Kidney (tissue), 14 donors: Measurements from ENCODE around the gene ICOS. TPM values are rescaled to one million over a fixed set of nuclear protein-coding genes. Genes with fewer than 3 reads are reported as not detected.
"Not testable (repeated sequence)": the region's sequence is repeated elsewhere in the genome, so short reads cannot be mapped to it uniquely, and the experiment has no call there.

Experiments
- DNase-seq, 5 donors: peaks; one replicate each; pipeline ENCODE4 v3.0.0-alpha.2; 2013 to 2020
- FAIRE-seq: peaks from 2 replicates; lab custom pipeline; 2012; peaks lifted over from hg19 to GRCh38; lab: Jason Lieb, UNC
- H3K27ac ChIP-seq, 2 donors: one replicate each; pipeline ENCODE4 v1.7.0; 2013; ENCODE audit warnings: low read depth in 2 of 2, low read length in 2 of 2, inconsistent platforms in 1 of 2
- H3K27me3 ChIP-seq: one replicate; pipeline ENCODE4 v1.7.1; 2013; ENCODE audit warnings: low read length, inconsistent platforms; ENCODE audit not compliant: control insufficient read depth, insufficient read depth
- H3K36me3 ChIP-seq, 3 donors: one replicate each; pipeline versions ENCODE4 v1.7.0 to v1.7.1; 2013; ENCODE audit warnings: low read length in 3 of 3, control low read depth in 1 of 3, inconsistent platforms in 1 of 3; ENCODE audit not compliant: insufficient read depth in 3 of 3, control insufficient read depth in 2 of 3
- H3K4me1 ChIP-seq, 3 donors: one replicate each; pipeline versions ENCODE4 v1.7.0 to v1.7.1; 2013; ENCODE audit warnings: low read length in 3 of 3, inconsistent platforms in 1 of 3, low read depth in 1 of 3; ENCODE audit not compliant: control insufficient read depth in 2 of 3, insufficient read depth in 2 of 3
- H3K4me3 ChIP-seq, 3 donors: one replicate each; pipeline versions ENCODE4 v1.7.0 to v1.8.1; 2013; ENCODE audit warnings: low read length in 3 of 3, control low read depth in 1 of 3, inconsistent platforms in 1 of 3
- H3K9ac ChIP-seq, 3 donors: one replicate each; pipeline versions ENCODE4 v1.7.0 to v1.7.1; 2013; ENCODE audit warnings: low read length in 3 of 3, control low read depth in 1 of 3, inconsistent platforms in 1 of 3
- H3K9me3 ChIP-seq, 3 donors: one replicate each; pipeline versions ENCODE4 v1.7.0 to v1.7.1; 2013; ENCODE audit warnings: low read length in 3 of 3, control low read depth in 1 of 3, inconsistent platforms in 1 of 3; ENCODE audit not compliant: control insufficient read depth in 2 of 3, insufficient read depth in 1 of 3
- intact Hi-C: fragments of 100-400 bp; cut with DNase I; formaldehyde crosslinking; loops from one replicate; pipeline ENCODE4 v1.11.1; 2022
- polyA plus RNA-seq: library from polyadenylated mRNA; stranded (reverse); fragments of 350-450 nt; fragmentation: Illumina TruSeq; extraction: RNeasy Lipid Tissue Mini Kit (QIAGEN cat#74804); gene quantifications from one replicate; pipeline ENCODE4 v1.2.3, GENCODE V29; 2014; ENCODE audit warnings: low read depth, low replicate concordance; ENCODE audit not compliant: insufficient read depth
- total RNA-seq: library from RNA; stranded (reverse); fragmentation: NEBNext Ultra II Directional; extraction: Animal tissue kit (Norgen Biotek cat#: 25700); gene quantifications from one replicate; pipeline ENCODE4 v1.2.1, GENCODE V29; 2021
- TF ChIP-seq, protein P1 (sequence below): IDR thresholded peaks from 3 replicates; pipeline ENCODE4 v1.5.1; 2012; ENCODE audit warnings: mild to moderate bottlenecking, moderate library complexity, borderline replicate concordance; ENCODE audit not compliant: insufficient read depth; ENCODE audit errors: extremely low read depth
- donor health status: control.
- donor health status: control.
- donor health status: control.
- donor health status: control.
- donor health status: control.
- donor health status: DM: yes; HTN: yes; CAD: no.
- donor health status: Normal renal cell carcinoma (clear cell type).

ICOS gene
- total and polyA plus RNA-seq, 2 donors from 2014 or later, result 0.85 TPM; not detected in 1

DNA sequence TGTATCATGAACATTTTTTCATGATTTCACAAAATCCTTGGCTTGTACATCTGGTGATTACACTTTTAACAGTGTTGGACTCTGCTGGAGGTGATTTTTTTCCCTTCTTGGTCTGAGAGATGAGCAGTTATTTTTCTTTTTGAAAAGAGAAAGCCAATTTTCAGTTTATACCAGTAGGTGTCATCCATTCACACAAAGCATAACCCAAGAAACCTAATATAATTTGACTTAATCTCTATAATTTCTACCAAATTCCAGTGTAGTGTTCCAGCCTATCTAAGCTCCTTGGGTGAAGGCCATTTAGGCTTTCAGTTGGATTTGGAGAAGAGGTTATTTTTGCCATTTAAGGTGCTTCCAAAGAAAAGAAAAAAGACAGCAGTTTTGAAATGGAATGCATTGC lies 7.7 kb upstream of the ICOS start:
- Histone ChIP-seq H3K36me3 (no peaks in the 10 kb centered on the region), H3K27me3 (no peaks in the 10 kb centered on the region), H3K4me3 (no peak overlapping the region), H3K9ac (no peak overlapping the region), H3K27ac (no peak overlapping the region), H3K9me3 (no peaks in the 10 kb centered on the region), H3K4me1 (no peaks in the 10 kb centered on the region)
- FAIRE-seq, result no peak
- intact Hi-C loops, result no loop called here
- TF ChIP-seq, protein P1, sequence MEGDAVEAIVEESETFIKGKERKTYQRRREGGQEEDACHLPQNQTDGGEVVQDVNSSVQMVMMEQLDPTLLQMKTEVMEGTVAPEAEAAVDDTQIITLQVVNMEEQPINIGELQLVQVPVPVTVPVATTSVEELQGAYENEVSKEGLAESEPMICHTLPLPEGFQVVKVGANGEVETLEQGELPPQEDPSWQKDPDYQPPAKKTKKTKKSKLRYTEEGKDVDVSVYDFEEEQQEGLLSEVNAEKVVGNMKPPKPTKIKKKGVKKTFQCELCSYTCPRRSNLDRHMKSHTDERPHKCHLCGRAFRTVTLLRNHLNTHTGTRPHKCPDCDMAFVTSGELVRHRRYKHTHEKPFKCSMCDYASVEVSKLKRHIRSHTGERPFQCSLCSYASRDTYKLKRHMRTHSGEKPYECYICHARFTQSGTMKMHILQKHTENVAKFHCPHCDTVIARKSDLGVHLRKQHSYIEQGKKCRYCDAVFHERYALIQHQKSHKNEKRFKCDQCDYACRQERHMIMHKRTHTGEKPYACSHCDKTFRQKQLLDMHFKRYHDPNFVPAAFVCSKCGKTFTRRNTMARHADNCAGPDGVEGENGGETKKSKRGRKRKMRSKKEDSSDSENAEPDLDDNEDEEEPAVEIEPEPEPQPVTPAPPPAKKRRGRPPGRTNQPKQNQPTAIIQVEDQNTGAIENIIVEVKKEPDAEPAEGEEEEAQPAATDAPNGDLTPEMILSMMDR, result no peak
- no peak for DNase-seq

DNA sequence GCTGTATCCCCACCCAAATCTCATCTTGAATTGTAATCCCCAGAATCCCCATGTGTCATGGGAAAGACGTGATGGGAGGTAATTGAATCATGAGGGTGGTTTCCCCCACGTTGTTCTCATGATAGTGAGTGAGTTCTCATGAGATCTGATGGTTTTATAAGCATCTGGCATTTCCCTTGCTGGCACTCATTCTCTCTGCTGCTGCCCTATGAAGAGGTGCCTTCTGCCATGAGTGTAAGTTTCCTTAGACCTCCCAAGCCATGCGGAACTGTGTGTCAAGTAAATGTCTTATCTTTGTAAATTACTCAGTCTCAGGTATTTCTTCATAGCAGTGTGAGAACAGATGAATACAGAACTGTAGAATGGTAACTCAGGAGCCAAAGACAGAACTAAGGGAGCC lies 5.3 kb upstream of the ICOS start:
- H3K27ac ChIP-seq, H3K27me3 ChIP-seq, H3K4me1 ChIP-seq, H3K9me3 ChIP-seq, H3K4me3 ChIP-seq, FAIRE-seq, H3K36me3 ChIP-seq, intact Hi-C loops, DNase-seq, H3K9ac ChIP-seq: not testable (repeated sequence)

DNA sequence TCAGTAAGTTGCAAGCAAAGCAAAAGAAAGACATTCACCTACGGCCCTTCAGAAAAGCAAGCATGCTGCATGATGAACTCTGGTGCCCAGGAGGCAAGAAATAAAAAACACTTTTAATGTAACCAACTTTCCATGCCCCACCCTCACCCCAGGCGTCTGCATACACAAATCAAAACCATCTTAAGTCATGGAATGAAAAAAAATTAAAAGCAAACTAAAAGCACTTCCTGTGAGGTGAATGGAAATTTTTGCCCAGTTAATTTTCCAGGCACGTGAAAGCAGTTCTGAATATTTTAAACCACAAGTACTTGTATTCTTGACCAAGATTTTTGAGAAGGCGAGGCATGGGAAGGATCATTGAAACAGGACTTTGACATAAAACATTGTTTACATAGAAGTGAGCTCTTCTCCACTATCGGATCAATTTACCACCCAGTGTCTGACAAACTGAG lies 2.5 kb upstream of the ICOS start:
- H3K4me1 ChIP-seq, result no peaks in the 10 kb centered on the region
- H3K27ac ChIP-seq, result no peak overlapping the region
- no peaks in the 10 kb centered on the region for H3K27me3 ChIP-seq
- no peak overlapping the region for H3K9ac ChIP-seq
- no peaks in the 10 kb centered on the region for H3K9me3 ChIP-seq
- DNase-seq (peak in 1 of 5 donors; percentile 5), FAIRE-seq (no peak)
- H3K4me3 ChIP-seq, result no peak overlapping the region
- H3K36me3 ChIP-seq, result no peaks in the 10 kb centered on the region
- TF ChIP-seq, protein P1, result no peak
- intact Hi-C loops, result no loop called here

DNA sequence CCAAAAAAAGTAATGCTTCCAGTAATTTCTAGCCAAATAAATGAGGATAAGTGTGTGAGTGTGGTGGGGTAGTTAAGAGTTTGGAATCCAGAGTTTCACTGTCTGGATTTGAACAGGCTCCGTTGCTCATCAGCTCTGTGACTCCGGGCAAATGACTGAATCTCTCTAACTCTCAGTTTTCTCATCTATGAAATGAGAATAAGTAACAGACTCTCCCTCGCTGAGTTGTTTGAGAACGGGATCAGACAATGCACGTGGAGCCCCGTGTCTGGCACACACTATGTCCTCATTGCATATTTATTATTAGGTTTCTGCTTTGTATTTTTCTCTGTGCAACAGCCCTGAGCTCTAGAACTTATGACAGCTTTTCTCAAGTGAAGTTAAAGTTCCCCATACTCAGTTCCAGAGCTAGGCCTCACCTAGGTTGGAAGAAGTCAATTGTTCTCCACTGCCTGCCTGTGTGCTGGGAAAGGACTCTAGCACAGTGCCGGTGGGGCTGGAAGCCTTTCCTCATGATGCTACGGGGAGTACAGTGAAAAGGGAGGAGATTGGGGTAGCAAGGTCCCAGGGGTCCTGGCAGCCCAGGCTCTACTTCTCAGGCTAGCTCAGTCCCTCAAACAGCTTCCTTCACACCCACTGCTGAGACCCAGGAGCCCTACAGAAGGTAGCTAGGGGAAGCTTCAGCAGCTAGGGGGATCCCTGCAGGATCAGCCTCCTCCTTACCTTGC lies 1.7 kb upstream of the ICOS start:
- Histone ChIP-seq H3K4me1 (no peaks in the 10 kb centered on the region), H3K27ac (no peak overlapping the region), H3K4me3 (no peak overlapping the region), H3K27me3 (no peaks in the 10 kb centered on the region), H3K36me3 (no peaks in the 10 kb centered on the region), H3K9me3 (no peaks in the 10 kb centered on the region), H3K9ac (no peak overlapping the region)
- no peak for FAIRE-seq
- intact Hi-C loops, result no loop called here
- DNase-seq, result no peak
- TF ChIP-seq, protein P1, result no peak
